Spleen (tissue), 7 donors: ENCODE data around the gene RNASE7.
A peak's percentile ranks its signal among the peaks of the same experiment; 100 is the strongest.

Experiments used
- POLR2A ChIP-seq, 3 donors: fragments of 450-650 bp; IDR thresholded peaks; one replicate each; pipeline ENCODE4 v1.5.1; 2017; ENCODE audit warnings: antibody characterized with exemption in 3 of 3, mild to moderate bottlenecking in 1 of 3
- POLR2AphosphoS5 ChIP-seq, 3 donors: sonication (generic); formaldehyde crosslinking; IDR thresholded peaks; one replicate each; pipeline ENCODE4 v1.5.1; 2017; ENCODE audit warnings: antibody characterized with exemption in 3 of 3
- TF ChIP-seq, protein P1 (sequence below), 11 experiments: fragments of 200-600 bp in 7 of 11; fragments of 450-650 bp in 4 of 11; sonication (generic) in 4 of 11; IDR thresholded peaks in 8 of 11; conservative IDR thresholded peaks in 3 of 11; 1 replicate in 7 of 11; 2 replicates in 4 of 11; pipeline versions ENCODE4 v1.4.0 to v1.8.0; 2016 to 2021; ENCODE audit warnings: antibody characterized with exemption in 11 of 11, inconsistent platforms in 4 of 11, mild to moderate bottlenecking in 1 of 11
- donor health status: DM: no; HTN: no; CAD: no; lungs with moderate emphysema.
- donor health status: DM: no; HTN: no; CAD: no.
- donor health status: DM: no; HTN: no; CAD: no.

DNA sequence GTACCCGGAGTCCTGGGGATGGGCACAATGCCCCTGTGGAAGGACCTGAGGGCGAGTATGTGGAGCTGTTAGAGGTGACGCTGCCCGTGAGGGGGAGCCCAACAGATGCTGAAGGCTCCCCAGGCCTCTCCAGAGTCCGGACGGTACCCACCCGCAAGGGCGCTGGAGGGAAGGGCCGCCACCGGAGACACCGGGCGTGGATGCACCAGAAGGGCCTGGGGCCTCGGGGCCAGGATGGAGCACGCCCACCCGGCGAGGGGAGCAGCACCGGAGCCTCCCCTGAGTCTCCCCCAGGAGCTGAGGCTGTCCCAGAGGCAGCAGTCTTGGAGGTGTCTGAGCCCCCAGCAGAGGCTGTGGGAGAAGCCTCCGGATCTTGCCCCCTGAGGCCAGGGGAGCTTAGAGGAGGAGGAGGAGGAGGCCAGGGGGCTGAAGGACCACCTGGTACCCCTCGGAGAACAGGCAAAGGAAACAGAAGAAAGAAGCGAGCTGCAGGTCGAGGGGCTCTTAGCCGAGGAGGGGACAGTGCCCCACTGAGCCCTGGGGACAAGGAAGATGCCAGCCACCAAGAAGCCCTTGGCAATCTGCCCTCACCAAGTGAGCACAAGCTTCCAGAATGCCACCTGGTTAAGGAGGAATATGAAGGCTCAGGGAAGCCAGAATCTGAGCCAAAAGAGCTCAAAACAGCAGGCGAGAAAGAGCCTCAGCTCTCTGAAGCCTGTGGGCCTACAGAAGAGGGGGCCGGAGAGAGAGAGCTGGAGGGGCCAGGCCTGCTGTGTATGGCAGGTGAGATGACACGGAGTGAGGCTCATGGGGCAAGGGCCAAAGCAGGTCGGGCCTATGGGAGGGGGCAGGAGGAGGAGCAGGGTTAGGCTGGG is 32.5 kb downstream of the RNASE7 start:
- TF ChIP-seq, protein P1, sequence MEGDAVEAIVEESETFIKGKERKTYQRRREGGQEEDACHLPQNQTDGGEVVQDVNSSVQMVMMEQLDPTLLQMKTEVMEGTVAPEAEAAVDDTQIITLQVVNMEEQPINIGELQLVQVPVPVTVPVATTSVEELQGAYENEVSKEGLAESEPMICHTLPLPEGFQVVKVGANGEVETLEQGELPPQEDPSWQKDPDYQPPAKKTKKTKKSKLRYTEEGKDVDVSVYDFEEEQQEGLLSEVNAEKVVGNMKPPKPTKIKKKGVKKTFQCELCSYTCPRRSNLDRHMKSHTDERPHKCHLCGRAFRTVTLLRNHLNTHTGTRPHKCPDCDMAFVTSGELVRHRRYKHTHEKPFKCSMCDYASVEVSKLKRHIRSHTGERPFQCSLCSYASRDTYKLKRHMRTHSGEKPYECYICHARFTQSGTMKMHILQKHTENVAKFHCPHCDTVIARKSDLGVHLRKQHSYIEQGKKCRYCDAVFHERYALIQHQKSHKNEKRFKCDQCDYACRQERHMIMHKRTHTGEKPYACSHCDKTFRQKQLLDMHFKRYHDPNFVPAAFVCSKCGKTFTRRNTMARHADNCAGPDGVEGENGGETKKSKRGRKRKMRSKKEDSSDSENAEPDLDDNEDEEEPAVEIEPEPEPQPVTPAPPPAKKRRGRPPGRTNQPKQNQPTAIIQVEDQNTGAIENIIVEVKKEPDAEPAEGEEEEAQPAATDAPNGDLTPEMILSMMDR (IDR thresholded peaks at IDR 0.05 in 8 of 11, conservative IDR thresholded peaks at IDR 0.05 in 3 of 11): no peak
- TF ChIP-seq POLR2A (IDR thresholded peaks at IDR 0.05): no peak
- TF ChIP-seq POLR2AphosphoS5 (IDR thresholded peaks at IDR 0.05): peak in 2 of 3 donors; percentile 18 to 43
